HG03442 (cell line): ENCODE measurements around the gene RNF121.

Experiments
- ATAC-seq: cut with Tn5 transposase; IDR thresholded peaks from one replicate; pipeline ENCODE4 v1.9.1; 2021; ENCODE audit warnings: mild to moderate bottlenecking, moderate library complexity; ENCODE audit not compliant: unreplicated experiment

RNF121 gene

DNA sequence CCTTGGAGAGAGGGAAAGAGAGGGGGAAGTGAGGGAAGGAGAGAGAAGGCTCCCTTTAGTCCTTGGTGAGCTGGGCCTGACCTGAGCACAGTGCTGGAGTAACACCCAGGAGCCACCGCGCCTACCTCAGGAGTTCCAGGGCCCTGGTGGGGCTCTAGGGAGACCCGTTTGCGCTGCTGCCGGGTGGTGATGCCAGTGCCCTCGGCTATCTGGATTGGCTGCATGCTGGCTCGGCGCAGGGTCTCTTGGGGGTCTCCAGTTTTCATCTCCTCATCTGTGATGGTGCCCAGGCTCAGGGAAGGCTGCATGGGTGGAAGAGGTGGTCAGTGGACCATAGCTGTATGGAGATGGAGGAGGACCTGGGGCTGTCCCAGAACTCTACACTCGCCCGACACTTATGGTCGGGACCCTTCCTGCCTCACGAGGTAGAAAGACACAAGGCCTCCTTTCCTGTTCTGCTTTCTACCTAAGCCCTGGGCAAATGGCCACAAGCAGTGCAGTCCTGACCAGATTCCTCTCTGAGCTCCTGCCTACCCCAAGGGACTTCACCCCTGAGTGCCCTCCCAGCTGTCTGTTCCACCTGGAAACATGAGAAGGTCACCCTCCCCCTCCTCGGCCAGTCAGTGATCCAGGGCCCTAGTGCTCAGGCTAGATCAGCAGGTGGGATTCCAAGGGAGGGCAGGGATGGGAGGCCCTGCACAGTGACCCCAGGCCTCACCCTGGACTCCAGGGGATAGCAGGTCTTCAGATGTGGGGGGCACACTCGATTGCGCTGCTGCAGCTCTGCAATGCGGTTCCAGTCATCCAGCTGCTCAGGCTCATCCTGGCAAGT lies 75.9 kb downstream of the RNF121 start:
- ATAC-seq: no peak

DNA sequence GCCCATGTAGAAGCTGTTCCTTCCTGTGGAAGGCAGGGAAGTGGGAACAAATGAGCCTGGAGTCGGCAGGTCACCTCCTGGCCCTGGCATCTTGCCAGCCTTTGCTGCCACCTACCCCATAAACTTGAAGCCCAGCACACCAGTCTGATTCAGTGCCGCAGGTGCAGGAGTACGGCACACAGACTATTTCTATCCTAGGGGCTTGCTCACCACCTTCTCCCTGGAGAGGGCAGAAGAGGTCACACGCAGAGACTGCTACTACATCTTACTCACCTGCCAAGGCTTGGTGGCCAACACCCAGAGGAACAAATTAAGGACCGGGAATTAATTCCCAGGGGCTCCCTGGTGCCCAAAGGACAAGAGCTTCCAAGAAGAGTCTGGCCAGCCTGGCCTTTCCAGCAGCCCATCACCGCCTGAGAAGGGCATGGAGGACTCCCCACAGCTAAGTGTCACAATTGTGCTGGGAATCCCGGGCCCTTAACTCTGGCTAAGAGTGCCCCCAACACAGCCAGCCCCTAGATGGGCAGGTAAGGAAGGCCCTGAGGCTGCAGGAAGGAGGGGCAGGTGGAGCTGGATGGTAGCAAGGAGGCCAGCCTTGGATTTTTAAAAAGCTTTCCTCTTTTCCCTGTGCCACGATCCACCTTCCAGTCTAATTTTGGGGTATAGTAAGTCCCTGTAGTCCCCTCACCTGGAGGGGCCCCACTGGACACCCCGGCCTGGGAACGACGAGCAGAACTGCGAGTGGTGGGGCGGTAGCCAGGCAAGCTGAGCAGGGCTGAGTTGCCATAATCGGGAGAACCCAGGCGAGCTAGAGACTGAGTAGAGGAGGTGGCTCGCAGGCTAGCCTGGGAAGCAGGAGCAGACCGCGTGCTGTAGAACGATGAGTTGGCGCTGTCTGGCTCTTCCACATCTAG lies 76.8 kb downstream of the RNF121 start:
- no peak for ATAC-seq

DNA sequence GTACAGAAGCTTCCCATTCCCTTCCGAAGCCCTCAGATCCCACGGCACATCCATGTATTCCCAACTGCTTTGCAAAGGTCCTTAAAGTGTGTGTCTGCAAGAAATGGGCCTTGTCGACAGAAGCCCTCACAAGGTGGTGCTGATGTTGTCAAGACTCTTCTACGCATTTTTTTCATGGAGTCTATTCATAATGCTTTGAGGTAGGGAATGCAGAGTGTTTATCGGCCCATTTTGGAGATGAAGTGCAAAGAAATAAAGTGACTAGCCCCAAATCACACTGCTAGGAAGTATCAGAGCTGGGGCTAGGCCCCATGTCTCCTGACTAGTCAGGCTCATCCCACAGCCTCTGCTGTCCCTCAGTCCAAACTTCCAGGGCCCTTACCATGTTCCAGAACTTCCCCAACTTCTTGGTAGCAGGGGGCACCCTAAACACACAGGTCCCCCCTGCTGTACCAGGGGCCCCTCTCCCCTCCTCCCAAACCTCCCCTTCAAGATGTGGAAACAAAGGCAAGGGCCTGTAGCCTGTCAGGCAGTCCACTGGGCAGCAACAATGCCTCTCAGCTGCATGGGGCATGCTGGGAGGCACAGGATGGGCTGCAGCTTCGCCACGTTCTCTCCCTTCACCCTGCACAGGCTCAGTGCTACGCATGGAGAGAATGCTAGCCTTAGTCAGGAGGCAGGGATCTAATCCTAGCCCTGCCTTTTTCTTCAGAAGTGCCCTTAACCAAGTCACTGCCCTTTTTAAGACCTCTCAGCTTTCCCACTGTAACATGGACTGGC lies 77.7 kb downstream of the RNF121 start:
- no peak for ATAC-seq

DNA sequence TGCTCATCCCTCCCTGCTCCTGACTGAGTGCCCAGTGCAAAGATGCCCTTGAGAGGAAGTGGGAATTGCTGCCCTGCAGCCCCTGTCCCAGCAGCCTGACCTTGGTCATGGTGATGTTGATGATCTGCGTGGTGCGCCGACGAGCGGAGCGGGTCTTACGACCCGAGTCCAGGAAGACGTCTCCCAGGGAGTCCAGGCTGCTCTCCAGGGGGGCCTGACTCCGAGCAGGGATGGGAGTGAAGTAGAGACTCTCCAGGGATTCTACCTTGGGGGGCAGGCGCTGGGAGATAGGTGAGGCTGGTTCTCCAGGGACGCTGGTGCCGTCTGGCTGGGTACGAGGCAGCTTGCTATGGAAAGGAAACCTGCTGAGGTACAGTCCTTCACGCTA lies 78.2 kb downstream of the RNF121 start:
- no peak for ATAC-seq

DNA sequence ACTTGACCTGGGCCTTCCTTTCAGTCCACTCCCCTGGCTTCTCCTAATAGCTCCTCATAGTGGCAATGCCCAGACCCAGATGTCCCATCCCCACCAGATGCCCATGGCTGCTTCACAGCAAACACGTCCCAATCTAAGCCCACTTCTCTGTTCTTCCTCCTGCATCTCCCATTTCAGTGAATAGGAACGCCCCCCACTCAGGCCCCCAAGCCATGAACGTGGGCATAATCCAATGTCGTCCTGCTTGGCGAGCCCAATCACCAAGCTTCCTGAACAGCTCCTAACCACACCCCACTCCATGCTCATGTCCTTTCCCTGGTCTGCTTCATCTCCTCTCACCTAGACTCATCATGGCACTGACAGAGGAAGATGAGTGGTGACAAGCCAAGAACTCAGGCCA lies 78.7 kb downstream of the RNF121 start:
- ATAC-seq: no peak

DNA sequence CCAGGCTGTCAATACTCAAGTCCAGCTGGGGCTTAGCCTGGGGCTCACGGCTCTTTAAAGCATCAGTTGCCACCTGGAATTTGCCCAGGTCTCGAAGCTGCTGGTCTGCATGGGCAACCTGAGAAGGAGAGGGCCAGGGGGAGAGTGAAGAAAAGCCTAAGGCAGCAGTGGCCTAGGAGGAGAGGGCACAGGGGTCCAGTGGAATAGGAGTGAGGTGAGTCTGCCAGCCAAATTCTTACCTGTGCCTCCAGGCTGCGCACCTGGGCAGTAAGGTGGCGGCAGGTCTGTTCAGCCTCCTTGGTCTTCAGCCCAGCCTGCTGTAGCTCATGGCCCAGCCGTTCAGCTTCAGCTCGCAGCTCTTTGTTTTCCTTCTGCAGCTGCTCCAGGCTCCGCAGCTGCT lies 79.9 kb downstream of the RNF121 start:
- no peak for ATAC-seq

DNA sequence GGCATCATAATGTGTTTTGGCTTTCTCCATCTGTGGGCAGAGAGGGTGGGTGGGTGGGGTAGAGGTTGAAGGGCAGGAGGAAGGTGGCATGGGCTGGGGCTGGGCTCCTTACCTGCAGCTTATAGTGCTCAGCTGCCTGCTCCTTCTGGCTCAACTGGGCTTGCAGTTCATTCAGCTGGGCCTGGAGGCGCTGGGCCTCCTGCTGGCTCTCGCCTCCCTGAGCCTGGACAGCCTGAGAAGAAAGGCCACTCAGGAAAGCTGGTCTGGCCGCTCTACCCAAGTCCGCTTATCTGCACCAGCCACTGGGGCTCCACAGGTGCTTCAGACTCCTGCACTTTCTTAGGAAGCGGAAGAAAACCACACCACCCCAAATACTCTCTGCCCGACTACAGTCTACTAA lies 80.3 kb downstream of the RNF121 start:
- ATAC-seq: no peak

DNA sequence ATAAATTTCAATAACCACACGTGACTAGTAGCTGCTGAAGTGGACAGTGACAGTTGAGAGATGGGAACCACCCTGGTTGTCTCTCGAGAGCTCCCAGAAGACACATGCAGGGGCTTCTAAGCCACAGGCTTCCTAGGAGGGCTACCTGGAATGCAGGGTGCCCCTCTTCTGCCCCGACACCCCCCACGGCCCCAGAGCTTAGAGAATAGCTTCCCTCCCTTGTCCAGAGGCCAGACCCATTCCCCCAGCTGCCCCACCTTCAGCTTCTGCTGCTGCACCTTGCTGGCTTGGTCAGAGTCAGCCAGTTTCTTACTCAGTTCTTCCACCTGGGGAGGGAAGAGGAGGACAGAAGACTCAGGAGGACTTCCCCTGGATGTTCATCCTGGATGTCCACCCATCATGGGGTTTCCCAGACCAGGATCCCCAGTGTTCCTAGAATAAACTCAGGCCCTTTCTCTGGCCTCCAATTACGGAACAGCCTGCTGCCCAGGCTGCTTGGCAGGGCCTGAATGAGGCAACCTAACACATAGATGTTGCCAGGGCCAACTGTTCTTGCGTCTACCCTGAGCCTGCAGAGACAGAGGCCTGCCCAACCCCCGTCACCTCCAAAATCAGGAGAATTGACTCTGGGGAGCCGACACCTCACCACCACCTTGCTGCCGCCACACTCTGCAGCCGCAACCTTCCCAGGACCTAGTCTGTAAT lies 81.8 kb downstream of the RNF121 start:
- ATAC-seq: no peak

DNA sequence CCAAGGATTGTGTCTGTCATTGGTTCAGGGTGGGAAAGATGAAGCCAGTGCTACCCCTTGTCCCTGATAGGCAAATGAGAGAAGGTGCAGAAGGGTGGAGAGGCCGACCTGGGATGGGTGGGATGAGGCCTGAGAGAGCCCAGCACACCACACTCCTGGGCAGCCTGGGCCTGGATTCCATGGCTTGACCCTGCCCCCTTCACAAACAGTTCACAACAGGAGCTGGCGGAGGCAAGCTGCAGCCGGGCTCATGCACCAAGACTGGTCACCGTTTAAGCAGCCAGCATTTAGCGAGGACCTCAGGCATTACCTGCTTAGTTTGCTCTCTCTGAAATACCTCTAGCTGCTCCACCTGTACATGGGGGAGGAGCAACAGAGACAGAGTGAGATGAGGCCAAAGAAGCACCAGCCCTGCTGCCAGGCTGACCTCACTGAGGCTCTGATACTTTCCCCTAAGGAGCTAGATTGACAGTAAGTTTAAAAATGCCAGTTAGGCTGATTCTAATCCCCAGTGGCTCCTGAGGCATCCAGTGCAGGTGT lies 83.3 kb downstream of the RNF121 start:
- ATAC-seq: no peak

DNA sequence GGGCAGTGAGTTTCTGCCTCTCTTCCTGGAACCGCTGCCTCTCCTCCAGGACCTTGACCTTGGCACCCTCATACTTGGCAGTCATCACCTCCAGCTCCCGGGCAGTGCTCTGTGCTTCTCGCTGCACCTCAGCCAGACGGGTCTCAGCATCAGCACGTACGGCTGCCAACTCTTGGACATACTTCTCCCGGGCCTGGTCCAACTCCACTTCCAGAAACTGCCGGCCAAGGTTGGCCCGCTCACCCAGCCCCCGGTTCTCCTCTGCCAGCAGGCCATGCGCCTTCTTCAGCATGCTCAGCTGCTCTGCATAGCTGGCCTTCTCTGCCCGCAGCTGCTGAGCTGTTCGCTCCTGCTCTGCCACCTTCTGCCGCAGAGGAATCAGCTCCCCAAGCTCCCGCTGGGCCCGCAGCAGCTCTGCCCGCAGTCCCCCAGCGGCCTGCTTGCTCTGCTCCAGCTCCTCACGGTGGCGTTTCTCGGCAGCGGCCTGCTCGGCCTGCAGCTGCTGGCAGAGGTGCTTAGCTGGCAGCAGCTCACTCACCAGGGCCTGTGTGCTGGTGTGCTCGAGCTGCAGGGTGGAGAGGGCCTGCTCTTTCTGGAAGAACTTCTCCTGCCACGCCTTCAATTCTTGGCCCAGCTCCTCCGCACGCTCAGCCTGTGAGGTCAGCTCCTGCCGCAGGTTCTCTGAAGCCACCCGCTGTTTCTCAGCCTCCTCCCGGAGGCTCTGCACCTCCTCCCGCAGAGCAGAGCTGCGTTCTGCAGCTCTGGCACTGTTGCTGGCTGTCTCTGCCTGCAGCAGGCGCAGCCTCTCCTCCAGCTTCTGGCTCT lies 84.3 kb downstream of the RNF121 start:
- no peak for ATAC-seq

DNA sequence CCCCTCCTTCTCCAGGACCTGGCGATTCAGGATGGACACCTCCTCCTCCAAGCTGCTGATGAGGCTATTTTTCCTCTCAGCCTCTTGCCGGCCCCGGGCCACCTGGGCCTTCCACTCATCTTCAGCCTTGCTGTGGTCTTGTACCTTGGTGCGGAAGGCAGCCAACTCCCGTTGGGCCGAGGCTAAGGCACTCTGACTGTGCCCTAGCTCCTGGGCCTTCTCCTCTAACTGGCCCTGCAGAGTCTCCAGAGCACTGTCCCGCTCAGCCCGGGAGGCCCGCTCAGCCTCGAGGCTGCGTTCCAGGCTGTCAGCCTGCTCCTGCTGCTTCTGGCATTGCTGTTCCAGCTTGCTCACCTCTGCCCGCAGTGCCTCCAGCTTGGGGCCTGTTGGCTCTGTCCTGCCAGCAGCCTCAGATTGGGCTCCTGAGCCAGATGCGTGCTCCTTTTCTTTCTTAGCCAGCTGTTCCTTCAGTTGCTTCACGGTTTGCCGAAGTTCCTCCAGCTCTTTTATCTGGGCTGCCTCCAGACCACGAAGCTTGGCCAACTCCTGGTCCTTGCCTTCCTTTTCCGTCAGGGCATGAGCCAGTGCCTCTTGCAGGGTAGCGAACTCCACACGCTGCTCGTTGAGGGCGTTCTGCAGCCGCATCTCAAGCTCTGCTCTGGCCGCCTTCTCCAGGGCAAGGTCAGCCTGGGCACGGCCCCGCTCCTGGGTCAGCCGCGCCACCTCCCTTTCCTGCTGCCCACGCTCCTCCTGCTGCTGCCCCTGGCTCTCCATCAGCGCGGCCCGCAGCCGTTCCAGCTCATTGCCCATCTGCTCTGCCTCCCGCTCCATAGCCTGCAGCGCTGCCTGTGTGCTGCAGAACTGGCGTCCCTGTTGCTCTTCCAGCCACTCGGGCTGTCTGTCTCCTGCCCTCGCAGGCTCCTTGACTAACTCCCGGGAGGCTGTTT lies 85.2 kb downstream of the RNF121 start:
- no peak for ATAC-seq

DNA sequence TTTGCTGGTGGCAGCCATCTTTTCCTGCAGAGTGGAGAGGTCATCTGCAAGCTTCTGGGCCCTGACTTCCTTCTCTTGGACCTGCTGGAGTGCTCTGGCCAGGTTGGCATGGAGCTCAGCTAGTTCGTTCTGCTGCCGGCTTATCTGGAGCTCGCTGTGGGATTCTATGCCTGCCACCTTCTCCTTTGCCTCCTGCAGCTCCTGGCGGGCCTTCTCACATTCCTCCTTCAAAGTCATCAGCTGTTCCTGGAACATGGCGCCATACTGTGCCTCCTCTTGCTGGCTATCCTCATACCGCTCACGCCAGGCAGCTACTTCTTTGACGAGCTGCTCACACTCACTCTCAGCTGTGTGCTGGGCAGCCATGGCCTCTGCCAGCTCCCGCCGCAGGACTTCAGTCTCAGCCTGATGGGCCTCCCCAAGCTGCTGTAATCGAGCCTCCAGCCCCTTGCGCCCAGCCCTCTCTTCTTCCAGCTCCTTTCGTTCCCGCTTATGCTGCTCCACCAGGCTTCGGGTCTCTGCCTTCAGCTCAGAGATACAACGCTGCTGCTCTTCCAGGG lies 86.0 kb downstream of the RNF121 start:
- ATAC-seq: no peak

DNA sequence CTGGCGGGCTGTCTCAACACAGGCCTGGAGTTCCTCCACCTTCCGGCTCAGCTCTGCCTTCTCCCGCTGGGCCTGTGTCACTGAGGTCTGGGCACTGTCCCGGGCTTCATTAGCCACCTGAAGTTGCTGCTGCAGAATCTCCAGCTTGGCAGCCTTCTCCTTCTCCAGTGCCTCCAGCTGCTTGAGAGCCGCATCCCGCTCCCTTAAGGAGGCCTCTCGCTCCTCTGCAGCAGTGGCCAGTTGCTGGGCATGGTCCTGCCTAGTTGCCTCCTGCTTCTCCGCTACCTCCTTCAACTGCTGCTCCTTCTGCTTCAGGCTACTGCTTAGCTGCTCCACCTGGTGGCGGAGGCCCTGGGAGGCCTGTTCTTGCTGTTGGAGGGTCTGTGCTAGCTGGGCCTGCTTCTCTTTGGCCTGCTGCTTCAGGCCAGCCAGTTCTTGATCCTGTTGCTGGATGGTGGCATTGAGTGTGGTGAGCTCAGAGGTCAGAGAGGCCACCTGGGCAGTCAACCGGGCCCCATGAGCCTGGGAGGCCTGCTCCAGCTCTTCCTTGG lies 86.7 kb downstream of the RNF121 start:
- no peak for ATAC-seq

DNA sequence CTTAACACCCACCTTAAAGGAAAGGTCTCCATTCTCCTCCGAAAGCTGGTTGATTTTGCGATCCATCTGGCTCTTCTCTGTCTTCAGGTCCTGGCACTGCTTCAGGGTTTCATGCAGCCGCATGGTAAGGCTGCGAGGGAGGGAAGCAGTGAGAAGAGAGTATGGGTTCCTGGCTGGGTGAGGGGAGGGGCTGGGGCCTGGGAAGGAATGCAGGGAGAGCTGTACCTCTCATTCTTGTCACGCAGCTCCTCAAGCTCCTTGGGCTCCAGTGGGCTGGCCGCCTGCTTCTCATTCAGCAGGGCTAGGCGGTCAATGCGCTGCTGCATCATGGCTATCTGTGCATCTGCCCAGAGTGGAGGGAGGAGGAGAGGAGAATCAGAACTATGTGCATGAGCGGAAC lies 89.3 kb downstream of the RNF121 start:
- ATAC-seq: no peak

DNA sequence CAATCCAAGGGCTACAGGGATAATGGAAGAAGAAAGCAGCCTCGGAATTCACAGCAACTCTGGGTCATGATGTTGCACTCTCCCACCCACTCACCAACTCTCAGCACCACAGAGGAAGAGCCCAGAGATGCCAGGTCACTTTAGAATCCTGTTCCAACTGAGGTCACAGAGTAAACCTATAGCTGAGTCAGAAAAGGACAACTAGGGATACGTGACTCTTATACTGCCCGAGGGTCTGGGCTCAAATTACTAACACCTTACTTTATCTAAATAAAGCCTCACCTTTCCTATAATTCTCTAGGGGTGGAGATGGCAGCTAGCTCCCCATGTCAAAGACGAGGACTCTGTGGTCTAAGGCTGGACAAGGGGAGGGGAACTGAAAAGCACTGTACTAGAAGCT lies 94.5 kb downstream of the RNF121 start:
- ATAC-seq: no peak

DNA sequence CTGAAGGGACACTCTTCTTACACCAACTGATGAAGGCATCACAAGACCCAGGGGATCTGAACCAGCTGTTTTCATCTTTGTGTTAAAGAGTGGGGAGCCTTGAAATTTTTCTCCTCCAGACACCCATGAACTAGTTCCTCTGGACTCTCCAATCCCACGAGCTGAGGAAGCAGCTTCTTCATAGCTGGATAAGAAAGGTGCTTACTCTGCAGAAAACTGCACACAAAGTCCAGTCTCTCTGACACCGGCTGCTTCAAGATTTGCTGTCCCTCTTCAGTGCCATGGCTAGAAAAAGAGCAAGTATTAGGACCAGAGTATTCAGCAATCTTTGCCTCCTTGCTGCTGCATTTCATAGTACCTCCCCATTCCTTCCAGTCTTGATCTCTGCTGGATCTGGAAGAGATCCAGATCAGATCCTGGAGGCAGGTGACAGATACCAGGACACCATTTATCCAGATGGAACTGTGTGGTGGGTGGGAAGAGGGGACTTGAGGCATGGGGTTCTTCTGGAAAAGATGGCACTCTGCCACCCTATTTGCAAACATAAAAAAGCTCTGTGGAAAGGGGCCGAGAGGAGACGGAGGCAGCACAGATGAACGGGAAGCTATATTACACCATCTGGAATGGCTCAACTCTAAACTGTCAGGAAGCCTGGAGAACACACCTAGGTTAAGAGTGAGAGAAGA lies 95.4 kb downstream of the RNF121 start:
- no peak for ATAC-seq

DNA sequence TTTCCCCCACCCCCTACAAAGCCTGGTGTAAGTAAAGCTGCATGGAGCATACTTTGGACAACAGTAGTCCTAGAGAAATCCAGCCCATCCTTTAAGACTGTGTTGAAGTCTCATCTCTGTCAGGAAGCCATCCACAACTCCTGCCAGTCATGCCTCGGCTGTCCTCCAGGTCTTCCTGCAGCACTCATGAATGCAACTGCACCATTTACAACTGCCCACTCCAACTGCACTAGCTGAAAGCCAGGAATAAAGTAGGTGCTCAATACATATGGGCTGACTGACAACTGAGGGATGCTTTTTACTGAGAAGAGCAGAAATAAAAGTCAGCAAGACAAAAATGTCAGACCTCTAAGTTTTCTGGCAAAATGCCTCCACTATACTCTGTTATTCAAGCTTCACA lies 97.2 kb downstream of the RNF121 start:
- no peak for ATAC-seq
